Measurements from ENCODE around the gene ZSCAN1. TPM values are rescaled to one million over a fixed set of nuclear protein-coding genes. Genes with fewer than 3 reads are reported as not detected.

Gene ZSCAN1
- total and polyA plus RNA-seq, 11 donors = 0.14 TPM; not detected in 10

DNA sequence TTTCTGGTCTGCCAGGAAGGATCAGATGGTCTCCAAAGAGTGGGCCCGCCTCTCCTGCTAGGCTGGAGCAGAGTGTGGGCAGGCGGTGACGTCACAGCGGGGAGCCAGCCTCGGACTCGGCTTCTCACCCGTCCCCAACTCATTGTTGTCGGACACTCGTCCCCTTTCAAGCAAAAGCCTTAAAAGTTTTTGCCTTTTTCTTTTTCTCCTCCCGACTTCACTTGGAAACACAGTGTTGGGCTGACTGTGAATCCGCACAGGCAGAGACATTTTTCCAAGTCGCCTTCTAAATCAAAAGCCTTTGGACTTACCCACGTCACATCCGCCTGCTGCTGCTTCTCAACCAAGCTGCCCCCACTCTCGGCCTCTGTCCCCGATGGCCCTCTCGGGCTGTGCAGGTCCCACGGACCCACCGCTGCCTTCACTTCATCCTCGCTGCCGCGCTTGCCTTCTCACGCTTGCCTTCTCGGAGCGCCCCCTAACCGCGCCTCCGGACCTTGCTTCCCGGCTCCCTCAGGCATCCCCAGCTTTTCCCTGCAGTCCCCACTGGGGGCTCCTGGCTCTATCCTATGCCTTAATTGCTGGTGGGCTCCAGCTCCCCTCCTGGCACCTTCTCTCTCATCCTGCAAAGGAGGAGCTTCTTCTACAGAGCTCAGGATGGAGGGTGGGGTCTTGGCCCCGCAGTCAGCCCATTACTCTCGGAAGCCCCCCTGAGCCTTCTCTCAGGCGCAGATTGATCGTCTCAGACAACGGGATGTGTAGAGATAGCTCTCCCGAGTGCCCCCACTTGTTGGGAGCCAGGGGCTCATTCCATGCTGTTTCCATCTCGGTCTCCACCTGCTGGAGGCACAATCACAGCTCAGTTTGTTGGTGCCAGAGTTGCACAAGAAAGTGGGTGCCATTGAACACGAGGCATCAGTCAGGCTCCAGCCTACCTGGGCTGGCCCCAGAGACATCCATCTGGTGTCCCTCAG lies 21.4 kb downstream of the ZSCAN1 start:
- peaks cover 0 to 64% (median 4%) of the 10 kb centered on the region in 12 donors for H3K9me3 ChIP-seq
- H3K36me3 ChIP-seq = no peaks in the 10 kb centered on the region
- peak overlapping the region in 11 of 12 donors; percentile 34 to 64 (median 55) for H3K4me3 ChIP-seq
- peaks cover 0 to 27% (median 13%) of the 10 kb centered on the region in 12 donors for H3K4me1 ChIP-seq
- no peaks in the 10 kb centered on the region for H3K27me3 ChIP-seq
- intact Hi-C loops (cut with DNase I) = loop anchor here in 4 of 10 donors (2.0 to 5.0 kb wide), 3 partner anchors 33 to 44 kb away; partner anchors contain the start of gene ZSCAN18 (in 4 of the 4)
- ATAC-seq (peak; percentile 7 to 55 (median 16)), DNase-seq (peak in 4 of 5 donors; percentile 57 to 73 (median 66))
- H3K27ac ChIP-seq = peak overlapping the region; percentile 54 to 91 (median 80)
- TF ChIP-seq, protein P1, sequence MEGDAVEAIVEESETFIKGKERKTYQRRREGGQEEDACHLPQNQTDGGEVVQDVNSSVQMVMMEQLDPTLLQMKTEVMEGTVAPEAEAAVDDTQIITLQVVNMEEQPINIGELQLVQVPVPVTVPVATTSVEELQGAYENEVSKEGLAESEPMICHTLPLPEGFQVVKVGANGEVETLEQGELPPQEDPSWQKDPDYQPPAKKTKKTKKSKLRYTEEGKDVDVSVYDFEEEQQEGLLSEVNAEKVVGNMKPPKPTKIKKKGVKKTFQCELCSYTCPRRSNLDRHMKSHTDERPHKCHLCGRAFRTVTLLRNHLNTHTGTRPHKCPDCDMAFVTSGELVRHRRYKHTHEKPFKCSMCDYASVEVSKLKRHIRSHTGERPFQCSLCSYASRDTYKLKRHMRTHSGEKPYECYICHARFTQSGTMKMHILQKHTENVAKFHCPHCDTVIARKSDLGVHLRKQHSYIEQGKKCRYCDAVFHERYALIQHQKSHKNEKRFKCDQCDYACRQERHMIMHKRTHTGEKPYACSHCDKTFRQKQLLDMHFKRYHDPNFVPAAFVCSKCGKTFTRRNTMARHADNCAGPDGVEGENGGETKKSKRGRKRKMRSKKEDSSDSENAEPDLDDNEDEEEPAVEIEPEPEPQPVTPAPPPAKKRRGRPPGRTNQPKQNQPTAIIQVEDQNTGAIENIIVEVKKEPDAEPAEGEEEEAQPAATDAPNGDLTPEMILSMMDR (IDR thresholded peaks at IDR 0.05) = peak in 7 of 12 donors; percentile 12 to 55 (median 34)
- no peak for TF ChIP-seq POLR2A (IDR thresholded peaks at IDR 0.05)
- 21 to 44% (median 32%) methylated on average over 37 of the region's 37 CpGs for WGBS, 4 donors

- TF ChIP-seq, protein P1 (IDR thresholded peaks at IDR 0.05) = no peak
- Histone ChIP-seq H3K27me3 (no peaks in the 10 kb centered on the region), H3K4me3 (no peak overlapping the region), H3K4me1 (peaks cover 0 to 27% (median 13%) of the 10 kb centered on the region in 12 donors), H3K27ac (no peak overlapping the region), H3K9me3 (peaks cover 0 to 57% (median 2%) of the 10 kb centered on the region in 12 donors), H3K36me3 (peaks cover 0 to under 1% (median 0%) of the 10 kb centered on the region in 9 donors)
- WGBS, 4 donors = 84 to 100% (median 93%) methylated on average over 5 to 8 of the region's 8 CpGs
- no peak for DNase-seq
- intact Hi-C loops (cut with DNase I) = loop anchor here in 4 of 10 donors (5.0 kb wide), 2 partner anchors 34 to 41 kb away; partner anchors contain the start of gene ZSCAN18 (in 3 of the 4)
- ATAC-seq = no peak
These were observed 22.4 kb downstream of the ZSCAN1 start for GRCh38 chr19:58056261-58056660.

GRCh38 chr19:58056861-58057260 lies 23.0 kb downstream of the ZSCAN1 start:
- no peak overlapping the region for H3K4me3 ChIP-seq
- ATAC-seq (no peak), DNase-seq (no peak)
- peaks cover 0 to 27% (median 13%) of the 10 kb centered on the region in 12 donors for H3K4me1 ChIP-seq
- H3K27me3 ChIP-seq = no peaks in the 10 kb centered on the region
- H3K36me3 ChIP-seq = peaks cover 0 to 7% (median 0%) of the 10 kb centered on the region in 9 donors
- no peak overlapping the region for H3K27ac ChIP-seq
- 90 to 95% (median 94%) methylated on average over 6 to 8 of the region's 8 CpGs for WGBS, 4 donors
- TF ChIP-seq, protein P1 (IDR thresholded peaks at IDR 0.05) = no peak
- no peak for TF ChIP-seq POLR2A (IDR thresholded peaks at IDR 0.05)
- intact Hi-C loops (cut with DNase I) = loop anchor here in 4 of 10 donors (5.0 kb wide), 2 partner anchors 35 to 40 kb away; partner anchors contain the start of gene ZSCAN18 (in 3 of the 4)
- H3K9me3 ChIP-seq = peaks cover 0 to 57% (median 1%) of the 10 kb centered on the region in 12 donors

DNA sequence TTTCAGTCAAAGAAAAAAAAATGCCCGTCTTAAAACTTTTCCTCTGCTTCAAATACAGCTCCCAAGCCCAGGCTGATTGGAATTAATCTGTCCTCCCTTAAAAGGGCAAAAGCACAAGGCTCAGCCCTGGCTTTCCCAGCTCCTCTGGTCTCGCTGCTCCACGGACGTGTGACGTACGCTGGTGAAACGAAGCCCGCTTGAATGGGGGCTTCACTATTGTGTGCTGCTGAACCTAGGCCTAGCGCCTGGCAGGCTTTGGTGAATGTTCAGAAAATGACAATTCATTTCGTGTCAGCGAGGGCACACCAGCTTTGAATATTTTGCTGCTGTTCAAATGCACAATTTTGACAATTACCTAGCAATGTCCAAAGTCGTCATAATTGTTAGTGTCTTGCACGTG lies 24.6 kb downstream of the ZSCAN1 start:
- peaks cover 0 to 52% (median 1%) of the 10 kb centered on the region in 12 donors for H3K9me3 ChIP-seq
- WGBS, 4 donors = 89 to 94% (median 90%) methylated on average over 13 of the region's 13 CpGs
- TF ChIP-seq, protein P1 (IDR thresholded peaks at IDR 0.05) = no peak
- no peak for TF ChIP-seq POLR2A (IDR thresholded peaks at IDR 0.05)
- peak overlapping the region in 11 of 12 donors; percentile 57 to 95 (median 76) for H3K4me3 ChIP-seq
- no peaks in the 10 kb centered on the region for H3K27me3 ChIP-seq
- no peak for ATAC-seq
- peak overlapping the region; percentile 78 to 100 (median 95) for H3K27ac ChIP-seq
- H3K36me3 ChIP-seq = peaks cover 0 to 19% (median 0%) of the 10 kb centered on the region in 9 donors
- H3K4me1 ChIP-seq = peaks cover 0 to 27% (median 13%) of the 10 kb centered on the region in 12 donors
- no peak for DNase-seq
- intact Hi-C loops (cut with DNase I) = loop anchor here in 6 of 10 donors (2.0 to 5.0 kb wide), 4 partner anchors 36 to 40 kb away; partner anchors contain the start of gene ZSCAN18 (in 4 of the 6)

Measured in heart left ventricle (tissue), 16 donors.